Measurements from ENCODE around the gene CAPN15. TPM values are rescaled to one million over a fixed set of nuclear protein-coding genes. Genes with fewer than 3 reads are reported as not detected.

The CAPN15 gene
- total RNA-seq, 1 donor from 2014 or later: 9.9 TPM

DNA sequence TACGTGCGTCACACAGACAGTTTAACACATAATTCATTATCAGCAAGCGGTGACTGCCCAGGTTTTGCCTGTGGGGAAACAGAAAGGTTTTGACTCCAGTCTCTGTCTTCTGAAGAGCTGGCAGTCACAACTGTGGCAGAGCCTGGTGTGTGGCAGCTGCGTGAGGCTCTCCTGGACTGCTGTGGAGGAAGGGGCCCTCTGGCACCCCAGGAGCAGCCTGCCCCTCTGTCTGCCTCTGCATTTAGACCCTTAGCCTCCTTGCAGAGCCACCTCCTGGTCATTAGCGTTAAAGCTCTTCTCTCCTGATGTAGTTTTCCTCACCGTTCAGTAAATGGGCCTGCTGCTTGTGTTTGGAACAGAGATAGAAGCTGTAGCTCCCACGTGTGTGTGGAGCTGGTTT lies 73.3 kb downstream of the CAPN15 start:
- Histone ChIP-seq H3K36me3 (ENCODE audit: control insufficient read depth in 3 of 3, insufficient read depth in 3 of 3, low read length in 3 of 3) (peaks cover 4 to 17% (median 12%) of the 10 kb centered on the region in 3 donors), H3K27me3 (ENCODE audit: control insufficient read depth in 3 of 3, insufficient read depth in 3 of 3, low read length in 3 of 3) (no peaks in the 10 kb centered on the region), H3K27ac (ENCODE audit: low read depth, low read length) (no peak overlapping the region), H3K9me3 (ENCODE audit: control insufficient read depth in 3 of 3, low read length in 3 of 3) (no peaks in the 10 kb centered on the region), H3K4me1 (ENCODE audit: control insufficient read depth in 3 of 3, insufficient read depth in 3 of 3, low read length in 3 of 3) (peaks cover 6 to 17% (median 11%) of the 10 kb centered on the region in 3 donors), H3K4me3 (ENCODE audit: low read length in 3 of 3) (no peak overlapping the region), H3K9ac (ENCODE audit: low read depth in 1 of 3, low read length in 3 of 3) (no peak overlapping the region)

DNA sequence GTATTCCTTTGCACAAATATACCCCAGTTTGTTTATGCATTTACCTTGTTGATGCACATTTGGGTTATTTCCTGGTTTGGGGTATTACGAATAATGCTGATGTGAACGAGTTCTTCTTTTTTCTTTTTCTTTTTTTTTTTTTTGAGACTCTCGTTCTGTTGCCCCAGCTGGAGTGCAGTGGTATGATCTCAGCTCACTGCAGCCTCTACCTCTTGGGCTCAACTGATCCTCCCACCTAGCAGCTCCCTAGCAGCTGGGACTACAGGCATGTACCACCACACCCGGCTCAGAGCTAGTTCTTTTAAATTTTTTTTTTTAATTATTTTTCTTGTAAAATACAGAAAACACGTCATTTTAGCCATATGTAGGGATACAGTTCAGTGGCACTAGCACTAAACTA lies 76.4 kb downstream of the CAPN15 start:
- Histone ChIP-seq H3K27ac (ENCODE audit: low read depth, low read length) (no peak overlapping the region), H3K9ac (ENCODE audit: low read depth in 1 of 3, low read length in 3 of 3) (no peak overlapping the region), H3K4me1 (ENCODE audit: control insufficient read depth in 3 of 3, insufficient read depth in 3 of 3, low read length in 3 of 3) (peaks cover 0 to 7% (median 2%) of the 10 kb centered on the region in 3 donors), H3K4me3 (ENCODE audit: low read length in 3 of 3) (no peak overlapping the region), H3K9me3 (ENCODE audit: control insufficient read depth in 3 of 3, low read length in 3 of 3) (no peaks in the 10 kb centered on the region), H3K27me3 (ENCODE audit: control insufficient read depth in 3 of 3, insufficient read depth in 3 of 3, low read length in 3 of 3) (no peaks in the 10 kb centered on the region), H3K36me3 (ENCODE audit: control insufficient read depth in 3 of 3, insufficient read depth in 3 of 3, low read length in 3 of 3) (peaks cover 4 to 10% (median 5%) of the 10 kb centered on the region in 3 donors)

Small RNAs within 50 kb of the gene (small RNA-seq; reads per million reads assigned to genes)
- gene MIR3176: 1.0 reads per million, percentile 79 among the genes with 10 or more reads in this experiment
- 0.07 reads per million for gene MIR5587
- gene Z98883.1: not detected

Other genes with a start within 250 kb of the CAPN15 start
- gene ARHGDIG, start 247.1 kb upstream of the CAPN15 start, total RNA-seq: 1.0 TPM
- gene PDIA2, start 244.5 kb upstream of the CAPN15 start, total RNA-seq: under 0.01 TPM
- gene AXIN1, start 175.0 kb upstream of the CAPN15 start, total RNA-seq: 8.9 TPM
- 43.3 TPM for gene MRPL28, start 157.2 kb upstream of the CAPN15 start, total RNA-seq
- 11.0 TPM for gene PGAP6, start 145.7 kb upstream of the CAPN15 start, total RNA-seq
- gene NME4, start 130.5 kb upstream of the CAPN15 start, total RNA-seq: 21.4 TPM
- gene DECR2, start 125.8 kb upstream of the CAPN15 start, total RNA-seq: 2.6 TPM
- 5.2 TPM for gene RAB11FIP3, start 102.1 kb upstream of the CAPN15 start, total RNA-seq
- gene PRR35, start 32.7 kb downstream of the CAPN15 start, total RNA-seq: not detected
- 1.6 TPM for gene NHLRC4, start 39.3 kb downstream of the CAPN15 start, total RNA-seq
- 11.0 TPM for gene PIGQ, start 42.3 kb downstream of the CAPN15 start, total RNA-seq
- gene RAB40C, start 62.4 kb downstream of the CAPN15 start, total RNA-seq: 5.7 TPM
- gene WFIKKN1, start 103.3 kb downstream of the CAPN15 start, total RNA-seq: 0.52 TPM
- 32.4 TPM for gene METTL26, start 108.6 kb downstream of the CAPN15 start, total RNA-seq
- 20.4 TPM for gene MCRIP2, start 114.1 kb downstream of the CAPN15 start, total RNA-seq
- 6.3 TPM for gene WDR90, start 121.7 kb downstream of the CAPN15 start, total RNA-seq
- gene RHOT2, start 140.4 kb downstream of the CAPN15 start, total RNA-seq: 14.1 TPM
- gene RHBDL1, start 148.0 kb downstream of the CAPN15 start, total RNA-seq: under 0.01 TPM
- gene STUB1, start 152.7 kb downstream of the CAPN15 start, total RNA-seq: 87.7 TPM
- gene JMJD8, start 156.6 kb downstream of the CAPN15 start, total RNA-seq: 13.0 TPM
- gene WDR24, start 162.7 kb downstream of the CAPN15 start, total RNA-seq: 2.1 TPM
- not detected for gene FBXL16, start 178.1 kb downstream of the CAPN15 start, total RNA-seq
- gene METRN, start 187.4 kb downstream of the CAPN15 start, total RNA-seq: 18.3 TPM
- 12.0 TPM for gene ANTKMT, start 193.4 kb downstream of the CAPN15 start, total RNA-seq
- gene CCDC78, start 198.7 kb downstream of the CAPN15 start, total RNA-seq: not detected
- gene HAGHL, start 199.4 kb downstream of the CAPN15 start, total RNA-seq: 1.0 TPM
- gene CIAO3, start 213.3 kb downstream of the CAPN15 start, total RNA-seq: 43.3 TPM
- 1.0 TPM for gene MSLN, start 233.0 kb downstream of the CAPN15 start, total RNA-seq

Data from skeletal muscle tissue (tissue), 5 donors.